EH (cell line): ENCODE data around the gene SEMA3F.
A peak's percentile ranks its signal among the peaks of the same experiment; 100 is the strongest.

ENCODE experiments used
- DNase-seq: peaks from one replicate; pipeline ENCODE4 v3.0.0-alpha.2; 2015; ENCODE audit warnings: low read depth

SEMA3F gene

DNA sequence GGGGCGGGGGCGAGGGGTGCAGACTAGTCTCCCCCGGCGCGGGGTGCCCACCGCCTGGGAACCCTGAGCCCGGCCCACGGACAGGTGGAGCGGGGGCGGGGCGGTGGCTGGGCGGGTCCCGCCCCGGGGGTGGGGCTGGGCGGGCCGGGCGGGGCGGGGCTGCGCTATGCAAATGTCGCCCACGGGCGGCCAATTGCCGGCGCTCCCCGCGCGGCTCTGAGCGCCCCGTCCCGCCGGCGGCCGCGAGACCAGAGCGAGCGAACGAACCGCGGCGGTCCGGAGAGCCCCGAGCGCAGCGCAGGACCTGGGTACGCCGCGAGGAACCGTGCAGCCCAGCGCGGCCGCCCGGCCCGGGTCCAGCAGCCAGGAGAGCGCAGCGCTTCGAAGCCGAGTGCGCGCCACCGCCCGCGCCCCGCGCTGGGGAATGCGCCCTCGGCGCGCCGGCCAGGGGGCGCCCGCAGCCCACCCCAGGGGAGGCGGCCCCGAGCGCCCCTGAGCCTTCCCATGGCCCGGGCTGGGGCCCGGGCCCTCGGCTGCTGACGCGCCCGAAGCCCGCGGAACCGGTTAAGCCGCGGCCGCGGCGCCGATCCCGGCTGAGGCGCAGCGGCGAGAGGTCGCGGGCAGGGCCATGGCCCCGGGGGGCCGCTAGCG is at the start of gene SEMA3F:
SEMA3F (plus strand) TSS at position 485 of the 651 bp plus-strand sequence. CDS start 4,299 bp downstream, outside the sequence.
- peak; percentile 76 for DNase-seq

DNA sequence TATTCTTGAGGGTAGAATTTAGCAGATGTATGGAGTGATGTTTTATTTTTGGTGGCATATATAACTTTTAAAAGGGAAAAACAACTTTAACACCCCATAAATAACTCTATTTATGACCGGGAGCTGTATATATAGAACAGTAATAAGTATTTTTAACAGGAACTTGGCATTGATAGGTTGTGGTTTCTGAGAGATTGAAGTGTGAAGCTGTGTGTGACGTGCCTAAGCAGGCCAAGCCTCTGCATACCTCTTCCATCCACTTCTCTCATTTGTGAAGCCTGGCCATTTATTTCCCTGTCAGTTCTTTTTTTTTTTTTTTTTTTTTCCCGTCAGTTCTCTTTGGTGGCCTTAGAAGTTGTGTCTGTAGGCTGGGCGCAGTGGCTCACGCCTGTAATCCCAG is 43.4 kb upstream of the SEMA3F start:
- DNase-seq, result no peak

DNA sequence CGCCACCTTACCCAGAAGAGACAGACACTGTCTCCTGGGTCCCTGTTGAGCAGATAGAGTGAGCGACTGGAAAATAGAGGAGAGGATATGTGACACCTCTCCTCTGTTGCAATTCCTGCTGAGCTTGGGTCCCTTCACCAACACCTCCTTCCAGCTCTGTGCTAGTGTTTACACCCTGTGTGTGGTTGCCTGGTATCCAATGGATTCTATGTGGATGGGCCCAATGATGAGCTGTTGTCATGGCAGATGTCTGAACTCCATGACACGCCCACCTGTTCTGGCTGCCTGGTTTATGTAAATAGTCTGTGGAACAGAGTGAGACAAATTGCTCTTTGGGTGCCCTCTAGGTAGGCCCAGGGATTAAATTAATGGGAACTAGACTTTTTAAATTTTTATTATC is 42.7 kb upstream of the SEMA3F start:
- DNase-seq, result no peak

DNA sequence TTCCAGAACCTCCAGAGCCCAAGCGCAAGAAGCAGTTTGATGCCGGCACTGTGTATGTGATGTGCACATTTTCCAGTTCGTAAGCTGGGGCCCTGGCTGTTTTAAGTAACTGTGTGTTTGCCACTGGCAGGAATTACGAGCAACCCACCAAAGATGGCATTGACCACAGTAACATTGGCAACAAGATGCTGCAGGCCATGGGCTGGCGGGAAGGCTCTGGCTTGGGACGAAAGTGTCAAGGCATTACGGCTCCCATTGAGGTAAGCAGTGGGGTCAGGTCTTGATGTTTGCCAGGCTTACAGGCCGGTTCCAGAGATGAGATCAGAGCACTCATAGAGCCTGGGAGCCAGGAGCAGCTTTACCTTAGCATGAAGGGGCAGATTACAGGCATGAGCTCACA is 38.0 kb upstream of the SEMA3F start:
- DNase-seq, result no peak

DNA sequence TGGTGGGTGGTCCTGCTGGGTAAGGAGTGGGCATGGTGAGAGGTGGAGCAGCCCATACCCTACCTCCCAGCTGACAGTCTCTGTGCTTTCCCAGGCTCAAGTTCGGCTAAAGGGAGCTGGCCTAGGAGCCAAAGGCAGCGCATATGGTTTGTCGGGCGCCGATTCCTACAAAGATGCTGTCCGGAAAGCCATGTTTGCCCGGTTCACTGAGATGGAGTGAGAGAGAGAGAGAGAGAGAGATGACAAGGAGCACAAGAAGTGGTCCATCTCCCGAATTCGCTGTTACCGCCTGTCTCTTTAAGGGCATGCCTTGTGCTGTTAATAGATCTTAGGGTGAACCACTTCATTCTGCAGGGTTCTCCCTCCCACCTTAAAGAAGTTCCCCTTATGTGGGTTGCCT is 36.9 kb upstream of the SEMA3F start:
- no peak for DNase-seq

DNA sequence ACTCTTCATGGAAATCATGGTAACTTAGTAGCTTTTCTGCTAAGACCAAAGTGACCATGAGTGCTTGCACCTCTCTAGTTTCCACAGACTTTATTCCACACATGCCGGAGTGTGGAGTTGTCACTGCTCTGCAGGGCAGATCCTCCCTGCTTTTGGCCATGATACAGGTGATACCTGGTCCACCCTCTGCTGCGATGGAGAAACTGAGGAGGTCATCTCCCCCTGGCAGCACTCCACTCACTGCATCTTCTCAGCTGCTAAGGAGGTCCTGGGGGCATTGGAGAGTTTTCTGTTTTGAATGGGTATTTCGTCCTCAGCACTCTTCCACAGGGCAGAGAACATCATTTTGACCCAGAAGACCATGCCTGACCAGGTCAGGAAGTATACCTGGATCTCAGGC is 35.3 kb upstream of the SEMA3F start:
- DNase-seq, result no peak

DNA sequence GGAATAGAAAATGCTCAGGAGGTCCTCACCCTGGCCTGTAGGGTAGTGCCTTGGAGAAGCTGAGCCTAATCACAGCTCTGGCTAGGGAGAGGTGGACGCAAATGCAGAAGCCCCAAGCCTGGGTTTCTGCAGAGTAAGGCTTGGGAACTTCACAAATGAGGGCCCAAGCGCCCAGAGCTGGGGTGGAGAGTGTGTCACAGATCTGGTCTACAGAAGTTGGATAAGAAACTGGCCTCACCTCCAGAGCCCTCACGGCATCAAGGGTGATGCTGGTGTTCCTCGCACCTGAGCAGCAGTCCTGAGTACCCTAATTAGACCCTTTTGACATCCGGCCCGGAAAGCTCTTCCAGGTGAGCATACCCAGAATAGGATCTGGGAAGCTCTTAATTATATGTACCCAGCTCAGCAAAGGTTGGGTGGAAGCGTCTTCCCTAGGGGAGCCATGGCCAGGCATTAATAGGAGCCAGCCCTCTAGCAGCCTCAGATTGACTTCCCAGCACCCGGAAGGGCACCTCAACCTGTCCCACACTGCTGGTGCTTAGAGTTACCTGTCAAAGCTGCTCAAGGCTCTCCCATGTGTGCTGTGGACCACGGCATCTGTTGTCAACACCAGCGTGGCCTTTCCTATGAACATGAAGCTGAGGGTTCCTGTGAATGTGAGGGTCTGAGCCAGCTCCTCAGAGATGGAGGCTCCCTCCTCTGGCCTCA is 34.6 kb upstream of the SEMA3F start:
- DNase-seq, result no peak

DNA sequence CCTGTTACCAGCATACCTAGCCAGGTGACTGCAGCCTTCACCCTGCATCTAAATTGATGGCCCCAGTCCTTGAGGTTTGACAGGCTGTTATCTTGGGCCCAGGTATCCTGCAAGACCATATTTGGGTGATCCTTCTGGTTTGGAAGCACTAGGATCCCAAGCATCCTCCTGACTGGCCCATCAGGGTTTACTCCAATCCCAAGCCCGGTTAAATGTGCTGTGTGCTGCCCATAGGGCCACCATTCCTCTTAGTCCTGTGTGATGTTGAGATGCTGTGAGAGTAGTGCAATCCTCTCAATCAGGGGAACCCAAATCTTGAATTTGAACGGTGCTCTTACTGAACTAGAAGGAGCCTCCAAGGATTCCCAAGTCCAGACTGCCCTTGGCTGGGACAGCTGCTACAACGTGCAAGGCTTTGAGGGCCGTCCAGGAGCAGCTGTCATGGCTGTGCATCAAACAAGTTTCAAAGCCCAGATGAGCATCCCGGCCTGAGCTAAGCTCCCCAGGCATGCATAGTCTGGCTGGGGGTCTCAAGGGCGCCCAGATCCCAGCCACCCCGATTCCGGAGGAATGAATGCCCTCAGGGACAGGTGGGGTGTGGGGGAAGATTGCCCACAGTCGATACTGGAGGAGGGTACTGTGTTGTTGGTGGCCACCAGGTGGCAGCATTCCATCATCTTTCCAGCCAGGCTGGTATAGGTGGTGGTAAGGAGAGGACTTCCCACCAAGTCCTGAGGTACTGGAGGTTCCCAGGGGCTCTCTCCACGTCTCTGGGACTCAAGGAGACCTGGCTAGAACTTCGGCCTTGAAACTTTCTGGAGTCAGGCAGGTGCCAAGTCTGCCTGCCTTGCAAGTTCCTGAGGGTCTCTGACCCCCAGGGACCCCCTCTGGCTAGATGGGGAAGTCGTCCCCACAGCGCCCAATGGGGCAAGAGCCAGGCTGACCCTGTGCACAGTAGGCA is 33.8 kb upstream of the SEMA3F start:
- peak; percentile 85 for DNase-seq

DNA sequence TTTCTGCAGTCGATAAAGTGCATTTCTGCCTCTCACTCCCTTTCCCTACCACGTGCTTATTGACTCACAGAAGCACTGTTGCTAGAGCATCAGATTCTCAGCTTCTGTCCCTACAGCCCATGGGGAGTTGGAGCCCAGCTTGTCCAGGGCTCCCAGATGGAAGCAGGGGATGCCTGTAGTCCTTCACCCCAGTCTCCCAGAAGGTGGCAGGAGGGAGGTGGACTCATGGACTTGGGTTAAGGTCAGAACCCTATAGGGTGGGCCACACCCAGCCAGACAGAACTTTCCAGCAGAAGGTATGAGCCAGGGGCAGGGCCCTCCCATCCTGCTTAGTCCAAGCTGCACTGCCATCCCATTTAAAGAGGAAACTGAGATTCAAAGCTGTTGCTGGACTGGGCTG is 33.1 kb upstream of the SEMA3F start:
- no peak for DNase-seq

DNA sequence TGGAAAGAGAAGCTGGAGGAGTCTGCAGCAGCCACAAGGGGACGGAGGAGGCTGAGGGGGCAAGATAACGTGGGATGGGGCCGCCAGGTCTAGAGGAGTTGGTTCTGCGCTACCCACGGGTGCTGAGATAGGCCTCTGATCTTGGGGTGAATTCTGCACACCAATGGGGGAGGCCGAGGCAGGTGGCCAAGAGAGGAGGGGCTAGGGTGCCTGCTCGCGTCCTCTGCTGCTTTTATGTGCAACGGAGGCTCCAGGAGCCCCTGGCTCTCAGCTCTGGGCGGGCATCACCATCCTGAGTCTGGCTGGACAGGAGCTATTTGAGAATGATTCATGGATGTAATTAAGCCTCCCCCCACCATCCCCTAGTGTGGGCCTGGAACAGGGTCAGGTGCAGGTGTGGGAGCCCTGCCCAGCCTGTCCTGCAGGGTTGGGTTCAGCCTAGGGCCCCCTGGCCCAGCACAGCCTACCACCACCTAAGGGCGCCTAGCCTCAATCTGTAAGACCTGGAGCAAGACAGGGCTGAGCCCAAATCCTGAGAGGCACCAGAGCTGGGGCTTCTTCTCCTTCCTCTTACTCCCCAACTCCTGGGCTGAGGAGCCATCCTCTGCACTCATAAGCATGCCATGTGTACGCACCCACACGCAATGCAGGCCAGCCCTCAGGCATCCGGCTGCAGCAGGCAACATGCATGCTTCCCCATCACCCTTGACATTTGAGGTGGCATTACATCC is 32.3 kb upstream of the SEMA3F start:
- DNase-seq, result peak; percentile 25

DNA sequence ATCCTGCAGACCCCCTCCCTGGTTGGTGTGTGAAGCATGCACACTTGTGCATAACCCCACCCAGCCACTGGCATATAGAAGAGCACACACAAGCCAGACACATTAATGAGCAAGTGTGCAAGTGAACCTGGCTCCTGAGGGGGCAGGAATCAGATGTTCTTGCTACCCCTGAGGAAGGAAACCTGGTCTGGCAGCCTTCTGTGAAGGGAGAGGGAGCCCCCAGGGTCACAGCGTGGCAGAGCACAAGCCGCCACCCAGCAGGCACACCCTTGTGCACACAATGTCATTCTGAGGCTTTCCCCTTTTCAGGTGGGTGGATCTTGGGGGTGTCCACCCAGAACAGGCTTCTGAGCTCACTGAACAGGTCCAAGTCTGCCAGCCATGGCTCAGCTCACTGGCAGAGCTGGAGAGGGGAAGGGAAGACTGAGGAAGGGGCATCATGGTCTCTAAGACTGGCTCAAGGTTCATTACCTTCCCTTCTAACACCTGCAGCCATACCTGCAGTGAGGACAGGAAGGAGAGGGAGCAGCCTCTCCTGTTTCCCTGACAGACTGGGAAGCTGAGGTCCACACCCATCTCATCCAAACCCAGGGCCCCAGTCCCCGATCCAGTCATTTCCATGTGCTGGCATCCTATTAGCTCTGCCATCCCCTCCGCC is 31.6 kb upstream of the SEMA3F start:
- DNase-seq, result no peak

DNA sequence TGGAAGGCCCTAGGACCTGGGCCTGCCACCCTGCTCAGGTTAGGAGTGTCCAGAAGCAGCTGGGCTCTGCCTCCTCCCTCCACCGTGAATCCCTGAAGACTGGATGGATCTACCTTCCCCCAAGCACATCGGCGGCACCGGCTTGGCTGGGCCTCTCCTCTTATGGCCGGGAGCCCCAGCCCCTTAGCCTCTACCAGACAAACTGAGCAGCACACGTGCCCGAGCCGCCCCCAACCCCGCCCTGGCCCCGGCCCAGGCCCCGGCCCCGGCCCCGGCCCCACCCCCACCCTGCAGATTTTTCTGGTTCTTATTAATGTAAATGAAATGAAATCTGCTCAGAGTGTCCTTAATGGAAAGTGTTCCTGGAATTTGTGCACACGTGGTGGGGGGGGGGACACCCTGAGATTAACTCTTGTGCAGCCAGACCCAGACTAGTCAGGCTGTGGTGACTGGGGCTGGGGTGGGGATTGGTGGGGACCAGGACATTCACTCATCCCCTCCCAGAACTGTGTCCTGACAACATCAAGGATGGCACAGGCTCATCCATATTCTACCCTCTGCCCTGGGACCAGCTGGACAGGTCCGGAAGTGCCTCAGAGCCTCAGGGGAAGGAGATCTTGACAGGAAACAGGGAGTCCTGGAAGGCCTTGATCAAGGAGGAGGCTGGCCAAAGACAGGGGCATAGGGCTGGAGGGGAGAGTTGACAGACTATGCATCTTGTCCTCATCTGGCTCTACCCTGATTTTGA is 30.9 kb upstream of the SEMA3F start:
- DNase-seq, result peak; percentile 61

DNA sequence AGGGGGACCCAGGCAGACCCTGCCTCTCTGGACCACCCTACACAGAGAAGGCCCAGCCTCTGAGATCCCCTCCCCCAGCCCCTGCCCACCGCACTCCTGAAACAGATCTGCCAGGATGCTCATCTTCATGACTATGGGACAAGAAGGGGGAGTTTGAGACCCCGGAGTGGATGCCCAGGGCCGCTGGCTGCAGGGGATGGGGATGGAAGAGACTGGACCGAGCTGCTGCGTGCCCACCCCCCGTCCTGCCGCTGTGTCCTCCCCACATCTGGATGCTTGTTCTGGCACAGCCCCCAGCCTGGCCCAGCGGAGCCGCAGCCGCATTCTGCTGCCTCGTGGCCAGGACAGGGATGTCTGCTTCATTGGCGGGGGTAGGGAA is 30.3 kb upstream of the SEMA3F start:
- DNase-seq, result peak; percentile 32

DNA sequence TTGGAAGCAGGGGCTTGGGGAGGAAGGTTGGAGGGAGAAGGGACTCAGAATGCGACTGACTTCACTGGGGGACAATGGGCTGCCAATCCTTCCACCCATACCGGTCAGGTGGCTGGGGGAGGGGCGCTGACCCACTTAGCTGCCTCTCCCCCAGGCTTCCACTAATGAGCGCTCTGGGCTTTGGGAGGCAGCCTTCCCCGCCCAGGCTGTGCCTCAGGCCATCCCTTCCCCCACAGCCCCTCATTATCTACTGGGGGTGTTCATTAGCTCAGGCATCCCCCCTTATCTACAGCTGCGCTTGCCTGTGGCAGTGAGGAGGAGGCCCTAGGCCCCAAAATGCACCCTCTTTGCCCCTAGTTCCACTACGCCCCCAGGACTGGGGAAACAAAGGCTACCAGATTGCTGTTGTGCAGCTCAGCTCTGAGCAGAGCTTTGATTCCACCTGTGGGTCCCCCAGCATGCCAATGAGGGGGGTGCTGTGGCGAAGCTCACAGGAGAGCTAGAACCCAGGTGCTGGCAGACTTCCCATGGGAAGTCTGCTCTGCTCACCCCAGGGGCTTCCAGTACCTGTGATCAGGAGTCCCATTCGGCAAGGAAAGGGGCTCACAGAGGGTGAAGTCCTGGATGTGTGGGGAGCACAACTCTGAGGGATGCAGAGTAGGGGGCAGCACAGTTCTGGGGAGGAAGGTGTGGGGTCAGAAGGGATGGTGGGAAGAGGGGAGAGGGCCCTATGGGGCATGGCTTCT is 29.4 kb upstream of the SEMA3F start:
- DNase-seq, result no peak

DNA sequence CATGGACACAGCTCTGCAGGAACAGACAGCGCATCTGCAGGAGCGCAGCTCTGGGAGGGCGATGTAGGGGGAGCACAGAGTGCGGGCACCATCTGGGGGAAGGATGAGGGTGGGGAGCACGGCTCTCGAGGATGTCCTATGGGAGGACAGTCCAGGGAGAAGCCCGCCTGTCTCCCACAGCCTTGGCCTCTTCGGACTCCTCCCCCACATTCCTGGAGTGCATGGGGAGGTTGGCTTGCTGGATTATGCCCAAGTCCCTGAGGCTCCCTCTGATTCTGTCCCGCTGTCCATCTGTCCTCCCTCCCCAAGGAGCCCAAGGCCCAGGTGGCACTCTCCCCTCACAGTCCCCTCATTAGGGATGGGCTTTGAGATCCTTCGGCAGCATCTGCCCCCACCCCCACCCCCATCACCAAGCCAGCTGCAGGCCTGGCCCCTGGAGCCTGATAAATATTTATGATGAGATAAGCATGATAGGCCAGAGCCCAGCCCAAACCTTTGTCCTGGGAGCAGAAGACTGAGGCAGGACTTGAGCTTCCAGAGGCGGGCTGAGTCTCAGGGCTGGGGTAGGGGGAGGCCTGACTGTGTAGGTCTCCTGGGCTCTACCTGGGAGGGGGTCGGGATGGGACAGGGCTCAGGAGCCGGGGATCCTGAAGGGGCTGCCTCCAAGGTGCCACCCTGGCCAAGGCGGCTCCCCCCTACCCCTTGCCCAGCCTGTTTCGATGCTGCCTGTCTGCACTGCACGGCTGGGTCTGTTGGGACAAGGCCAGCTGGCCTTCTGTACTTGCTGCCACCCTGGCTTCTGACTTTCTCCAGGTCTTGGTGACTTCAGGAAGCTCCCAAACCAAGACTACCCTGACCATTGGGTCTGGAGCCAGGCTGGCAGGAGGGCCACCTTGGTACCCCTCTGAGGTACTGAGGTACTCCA is 28.6 kb upstream of the SEMA3F start:
- DNase-seq, result peak; percentile 88

DNA sequence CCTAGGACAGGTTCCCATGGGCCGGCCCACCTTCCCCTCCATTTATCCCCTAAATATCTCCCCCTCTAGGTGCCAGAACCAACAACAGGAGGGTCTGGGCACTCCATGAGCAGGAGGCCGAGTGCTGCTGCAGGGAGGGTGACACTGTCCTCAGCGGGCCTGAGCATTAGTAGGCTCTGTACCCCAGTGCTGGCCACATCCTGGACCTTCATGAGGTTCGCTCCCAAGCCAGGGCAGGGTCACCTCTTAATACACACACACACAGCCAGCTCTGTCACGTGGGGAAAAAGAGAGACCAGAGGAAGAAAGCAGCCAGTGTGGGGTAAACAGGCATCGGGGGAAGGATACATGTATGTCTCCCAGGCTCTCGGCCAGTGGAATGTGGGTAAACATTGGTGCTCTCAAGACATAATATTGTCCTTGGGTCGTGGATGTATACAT is 27.9 kb upstream of the SEMA3F start:
- DNase-seq, result peak; percentile 47

DNA sequence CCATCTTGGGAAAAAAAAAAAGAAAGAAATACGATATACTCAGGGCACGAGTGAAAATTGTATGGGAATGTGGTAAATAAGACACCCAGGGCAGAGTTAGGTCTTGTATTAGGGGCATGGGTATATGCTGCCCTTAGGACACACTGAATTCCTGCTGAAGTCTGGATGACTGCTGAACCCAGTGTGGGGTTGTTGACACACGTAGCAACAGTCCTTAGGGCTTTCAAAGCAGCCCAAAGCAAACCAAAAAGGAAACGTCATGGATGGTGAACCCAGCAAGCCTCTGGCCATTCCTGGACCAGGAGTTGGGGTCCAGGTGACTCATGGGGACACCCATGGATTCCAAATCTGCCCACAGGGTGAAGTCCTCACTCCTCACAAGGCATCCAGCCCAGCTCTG is 27.1 kb upstream of the SEMA3F start:
- peak; percentile 23 for DNase-seq

DNA sequence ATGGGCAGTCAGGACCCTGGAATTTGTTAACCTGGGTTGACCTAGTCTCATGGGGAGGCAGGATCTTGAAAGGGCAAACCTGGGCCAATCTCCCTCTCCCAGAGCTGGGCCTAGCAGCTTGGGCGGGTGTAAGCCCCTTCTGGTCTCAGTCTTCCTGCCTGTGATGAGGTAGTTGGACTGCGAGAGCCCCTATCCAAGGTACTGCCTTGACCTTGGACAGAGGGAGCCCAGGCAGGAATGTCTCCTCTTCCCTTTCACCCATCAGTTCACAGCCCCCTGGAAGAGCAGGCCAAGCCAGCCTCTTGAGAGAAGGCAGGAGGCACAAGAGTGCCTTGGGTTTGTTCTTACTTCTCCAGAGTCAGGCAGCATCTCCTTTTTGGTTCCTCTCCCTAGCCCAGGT is 24.7 kb upstream of the SEMA3F start:
- DNase-seq, result no peak
